Endothelial cell of hepatic sinusoid (primary cell): ENCODE results near the gene DHX29.

ENCODE experiments used
- in situ Hi-C: cut with HindIII; loops from 2 replicates; pipeline ENCODE4 v1.10.0; 2017; ENCODE audit warnings: low sequenced_read_pairs

DHX29 gene

GRCh38 chr5:55313870-55314617 lies 6.5 kb upstream of the DHX29 start:
- in situ Hi-C loops: no loop called here

GRCh38 chr5:55308254-55308836 lies 851 bp upstream of the DHX29 start:
- in situ Hi-C loops: no loop called here

GRCh38 chr5:55306641-55307382 lies 682 bp downstream of the DHX29 start:
- in situ Hi-C loops: no loop called here

GRCh38 chr5:55305345-55305744 lies 2.1 kb downstream of the DHX29 start:
- in situ Hi-C loops: no loop called here

GRCh38 chr5:55304584-55304983 lies 2.9 kb downstream of the DHX29 start:
- in situ Hi-C loops: no loop called here

- in situ Hi-C loops: no loop called here
Observed at GRCh38 chr5:55303238-55303690, 4.2 kb downstream of the DHX29 start.

- in situ Hi-C loops: no loop called here
Observed at GRCh38 chr5:55300890-55301289, 6.6 kb downstream of the DHX29 start.

GRCh38 chr5:55294935-55295334 lies 12.6 kb downstream of the DHX29 start:
- in situ Hi-C loops: no loop called here

- in situ Hi-C loops: no loop called here
Observed at GRCh38 chr5:55290991-55291390, 16.5 kb downstream of the DHX29 start.

GRCh38 chr5:55289808-55290207 lies 17.7 kb downstream of the DHX29 start:
- in situ Hi-C loops: no loop called here

- in situ Hi-C loops: no loop called here
Observed at GRCh38 chr5:55286411-55286933, 21.0 kb downstream of the DHX29 start.

GRCh38 chr5:55278778-55279177 lies 28.7 kb downstream of the DHX29 start:
- in situ Hi-C loops: no loop called here

- in situ Hi-C loops: no loop called here
Observed at GRCh38 chr5:55276771-55277170, 30.7 kb downstream of the DHX29 start.

- in situ Hi-C loops: no loop called here
Observed at GRCh38 chr5:55258339-55258738, 49.2 kb downstream of the DHX29 start.

GRCh38 chr5:55254802-55255201 lies 52.7 kb downstream of the DHX29 start:
- in situ Hi-C loops: no loop called here

GRCh38 chr5:55250064-55250463 lies 57.4 kb downstream of the DHX29 start:
- in situ Hi-C loops: no loop called here

GRCh38 chr5:55241746-55242145 lies 65.7 kb downstream of the DHX29 start:
- in situ Hi-C loops: no loop called here

GRCh38 chr5:55236800-55237199 lies 70.7 kb downstream of the DHX29 start:
- in situ Hi-C loops: no loop called here

GRCh38 chr5:55234121-55234700 lies 73.3 kb downstream of the DHX29 start:
- in situ Hi-C loops: loop anchor here (5.0 kb wide), 1 partner anchor 57 kb away; no protein-coding TSS in a partner anchor

- in situ Hi-C loops: loop anchor here (5.0 kb wide), 1 partner anchor 56 kb away; no protein-coding TSS in a partner anchor
Observed at GRCh38 chr5:55232985-55233928, 74.2 kb downstream of the DHX29 start, which contains the start of gene CCNO. CCNO (minus strand) TSS chr5:55233608; CDS start chr5:55233523, 85 bp downstream.
